ENCODE measurements around the gene PGM1. TPM values are rescaled to one million over a fixed set of nuclear protein-coding genes. Genes with fewer than 3 reads are reported as not detected.
A peak's percentile ranks its signal among the peaks of the same experiment; 100 is the strongest.

Gene PGM1
- total and polyA plus RNA-seq, 2 donors: 52.7 to 61.4 TPM

GRCh38 chr1:63669151-63669961, 76.1 kb downstream of the PGM1 start:
- DNase-seq (ENCODE audit: extremely low spot score): no peak
- Histone ChIP-seq H3K4me3 (ENCODE audit: low read depth, low read length) (no peak overlapping the region), H3K4me1 (ENCODE audit: insufficient read depth) (peaks cover 2% of the 10 kb centered on the region), H3K27ac (ENCODE audit: low read depth) (no peak overlapping the region), H3K36me3 (ENCODE audit: insufficient read depth) (no peaks in the 10 kb centered on the region)
- 87% methylated on average over 15 of the region's 15 CpGs for WGBS

GRCh38 chr1:63670164-63670563, 77.0 kb downstream of the PGM1 start:
- no peaks in the 10 kb centered on the region for H3K4me1 ChIP-seq (ENCODE audit: insufficient read depth)
- no peak overlapping the region for H3K27ac ChIP-seq (ENCODE audit: low read depth)
- WGBS: 94% methylated on average over 5 of the region's 5 CpGs
- no peak overlapping the region for H3K4me3 ChIP-seq (ENCODE audit: low read depth, low read length)
- DNase-seq (ENCODE audit: extremely low spot score): no peak
- no peaks in the 10 kb centered on the region for H3K36me3 ChIP-seq (ENCODE audit: insufficient read depth)

GRCh38 chr1:63671514-63671913, 78.3 kb downstream of the PGM1 start:
- H3K27ac ChIP-seq (ENCODE audit: low read depth): no peak overlapping the region
- DNase-seq (ENCODE audit: extremely low spot score): no peak
- H3K4me3 ChIP-seq (ENCODE audit: low read depth, low read length): no peak overlapping the region
- H3K4me1 ChIP-seq (ENCODE audit: insufficient read depth): no peaks in the 10 kb centered on the region
- no peaks in the 10 kb centered on the region for H3K36me3 ChIP-seq (ENCODE audit: insufficient read depth)
- WGBS: 98% methylated on average over 1 of the region's 1 CpG

- DNase-seq (ENCODE audit: extremely low spot score): peak; percentile 85
- Histone ChIP-seq H3K4me1 (ENCODE audit: insufficient read depth) (no peaks in the 10 kb centered on the region), H3K36me3 (ENCODE audit: insufficient read depth) (no peaks in the 10 kb centered on the region), H3K27ac (ENCODE audit: low read depth) (no peak overlapping the region), H3K4me3 (ENCODE audit: low read depth, low read length) (no peak overlapping the region)
- WGBS: 34% methylated on average over 9 of the region's 9 CpGs
These were observed 81.1 kb downstream of the PGM1 start for GRCh38 chr1:63674238-63674864.

DNA sequence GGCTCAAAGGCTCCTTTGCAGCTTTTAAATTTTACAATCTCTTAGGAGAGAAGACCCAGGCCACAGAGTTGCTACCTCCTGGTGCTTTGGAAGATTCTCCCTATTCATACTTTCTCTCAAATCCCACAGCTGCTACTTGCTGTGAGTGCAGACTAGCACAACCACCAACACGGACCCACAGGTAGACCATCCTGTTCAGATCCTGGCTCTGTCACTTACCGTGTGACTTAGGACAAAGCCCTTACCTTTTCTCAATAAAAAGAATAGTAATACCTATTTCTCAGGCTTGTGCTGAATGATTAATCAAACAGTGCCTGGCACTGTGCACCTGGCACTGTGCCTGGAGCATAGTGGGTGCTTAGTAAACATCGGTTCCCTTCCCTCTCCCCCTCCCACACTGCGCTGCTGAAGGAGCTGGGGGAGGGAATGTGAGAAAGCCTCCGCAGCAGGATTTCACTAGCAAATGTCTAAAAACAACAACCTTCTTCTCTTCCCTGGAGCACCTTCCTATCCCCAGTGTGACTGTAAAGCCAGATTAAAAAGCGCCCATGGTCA, 81.7 kb downstream of the PGM1 start:
- WGBS: 52% methylated on average over 6 of the region's 6 CpGs
- no peak overlapping the region for H3K4me3 ChIP-seq (ENCODE audit: low read depth, low read length)

GRCh38 chr1:63675420-63675931, 82.3 kb downstream of the PGM1 start:
- H3K4me1 ChIP-seq (ENCODE audit: insufficient read depth): no peaks in the 10 kb centered on the region
- no peak overlapping the region for H3K27ac ChIP-seq (ENCODE audit: low read depth)
- H3K36me3 ChIP-seq (ENCODE audit: insufficient read depth): no peaks in the 10 kb centered on the region
- WGBS: 59% methylated on average over 9 of the region's 9 CpGs
- DNase-seq (ENCODE audit: extremely low spot score): peak; percentile 39
- H3K4me3 ChIP-seq (ENCODE audit: low read depth, low read length): no peak overlapping the region

More for the DNA sequence above, 81.7 kb downstream of the PGM1 start:
- DNase-seq (ENCODE audit: extremely low spot score): peak; percentile 14
- H3K27ac ChIP-seq (ENCODE audit: low read depth): no peak overlapping the region
- H3K36me3 ChIP-seq (ENCODE audit: insufficient read depth): no peaks in the 10 kb centered on the region
- no peaks in the 10 kb centered on the region for H3K4me1 ChIP-seq (ENCODE audit: insufficient read depth)

DNA sequence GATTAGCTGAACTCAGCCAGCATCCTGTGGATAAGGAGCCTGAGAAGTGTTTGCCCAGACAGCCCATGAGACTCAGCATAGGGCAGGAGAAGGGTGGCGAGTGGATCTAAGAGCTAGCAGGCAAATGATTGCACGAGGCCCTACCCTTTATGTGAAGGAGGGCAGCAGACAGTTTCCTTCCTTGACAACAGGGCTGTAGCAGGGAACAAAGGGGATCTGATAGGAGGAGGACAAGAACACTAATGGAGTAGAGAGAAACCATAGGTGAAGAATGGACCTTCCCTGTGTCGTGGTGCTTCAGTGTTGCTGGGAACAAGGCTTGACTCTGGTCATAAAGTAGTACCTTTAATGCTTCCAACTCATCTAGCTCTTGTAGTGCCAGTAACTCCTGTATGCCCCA, 84.3 kb downstream of the PGM1 start:
- 95% methylated on average over 3 of the region's 3 CpGs for WGBS
- no peak for DNase-seq (ENCODE audit: extremely low spot score)
- no peak overlapping the region for H3K27ac ChIP-seq (ENCODE audit: low read depth)
- H3K4me3 ChIP-seq (ENCODE audit: low read depth, low read length): no peak overlapping the region
- H3K36me3 ChIP-seq (ENCODE audit: insufficient read depth): no peaks in the 10 kb centered on the region
- no peaks in the 10 kb centered on the region for H3K4me1 ChIP-seq (ENCODE audit: insufficient read depth)

- 76% methylated on average over 1 of the region's 1 CpG for WGBS
- DNase-seq (ENCODE audit: extremely low spot score): no peak
- Histone ChIP-seq H3K36me3 (ENCODE audit: insufficient read depth) (no peaks in the 10 kb centered on the region), H3K4me3 (ENCODE audit: low read depth, low read length) (no peak overlapping the region), H3K27ac (ENCODE audit: low read depth) (no peak overlapping the region), H3K4me1 (ENCODE audit: insufficient read depth) (peaks cover 1% of the 10 kb centered on the region)
These were observed 85.0 kb downstream of the PGM1 start for GRCh38 chr1:63678200-63678599.

DNA sequence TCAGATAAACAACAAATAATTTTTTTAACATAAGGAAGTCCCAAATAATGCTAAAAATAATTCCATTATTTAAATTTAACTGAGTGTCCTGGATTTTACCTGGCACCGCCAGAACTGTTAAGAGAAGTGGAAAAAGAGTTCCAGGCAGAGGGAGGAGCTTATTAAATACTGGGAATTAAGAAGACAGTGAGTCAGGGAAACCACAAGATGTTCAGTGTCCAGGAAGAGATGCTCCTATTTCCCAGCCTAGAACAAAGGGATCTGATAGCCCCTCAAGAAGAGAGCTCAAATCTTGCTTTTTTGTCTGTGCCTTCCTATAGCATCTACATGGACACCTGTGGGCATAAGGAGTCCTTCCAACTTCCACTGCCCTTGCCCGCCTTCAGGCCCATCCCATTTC, 85.9 kb downstream of the PGM1 start:
- peaks cover 1% of the 10 kb centered on the region for H3K4me1 ChIP-seq (ENCODE audit: insufficient read depth)
- DNase-seq (ENCODE audit: extremely low spot score): no peak
- H3K36me3 ChIP-seq (ENCODE audit: insufficient read depth): no peaks in the 10 kb centered on the region
- no peak overlapping the region for H3K27ac ChIP-seq (ENCODE audit: low read depth)
- no peak overlapping the region for H3K4me3 ChIP-seq (ENCODE audit: low read depth, low read length)
- 97% methylated on average over 2 of the region's 2 CpGs for WGBS

DNA sequence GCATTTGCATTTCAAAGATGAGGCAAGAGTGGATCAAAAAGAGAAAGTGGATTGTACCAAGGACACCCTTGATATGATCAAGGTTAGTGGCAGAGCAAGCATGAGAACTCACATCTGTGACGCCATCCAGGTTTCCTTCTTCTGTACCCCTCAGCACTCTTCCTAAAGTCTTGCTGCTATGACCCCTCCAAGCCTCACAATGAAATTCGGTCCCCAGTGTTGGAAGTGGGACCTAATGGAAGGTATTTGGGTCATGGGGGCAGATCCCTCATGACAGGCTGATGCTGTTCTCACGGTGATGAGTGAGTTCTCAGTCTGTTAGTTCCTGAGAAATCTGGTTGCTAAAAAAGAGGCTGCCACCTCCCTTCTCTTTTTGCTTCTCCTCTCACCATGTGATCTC, 86.4 kb downstream of the PGM1 start:
- WGBS: 94% methylated on average over 3 of the region's 3 CpGs

DNA sequence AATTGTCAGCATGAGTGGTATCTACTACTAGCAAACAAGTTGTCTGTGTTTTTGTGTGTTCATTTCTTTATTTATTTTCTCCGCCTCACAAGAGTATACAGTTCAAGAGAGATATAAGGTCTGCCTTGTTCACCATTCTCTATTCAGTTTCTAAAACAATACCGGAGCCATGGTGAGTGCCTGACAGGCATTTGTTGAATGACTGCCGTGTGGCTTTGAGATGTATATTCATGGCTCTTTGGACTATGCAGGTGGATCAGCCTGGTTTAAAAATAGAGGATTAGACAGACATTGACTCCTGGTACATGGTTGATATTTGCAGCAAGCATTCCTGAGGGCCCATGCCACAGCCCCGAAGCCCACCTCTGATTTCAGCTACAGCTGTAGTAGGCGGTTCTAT, 89.7 kb downstream of the PGM1 start:
- DNase-seq (ENCODE audit: extremely low spot score): no peak
- 78% methylated on average over 5 of the region's 5 CpGs for WGBS
- H3K36me3 ChIP-seq (ENCODE audit: insufficient read depth): no peaks in the 10 kb centered on the region
- H3K4me3 ChIP-seq (ENCODE audit: low read depth, low read length): no peak overlapping the region
- H3K27ac ChIP-seq (ENCODE audit: low read depth): no peak overlapping the region
- peaks cover 1% of the 10 kb centered on the region for H3K4me1 ChIP-seq (ENCODE audit: insufficient read depth)

More for the DNA sequence above, 86.4 kb downstream of the PGM1 start:
- peaks cover 1% of the 10 kb centered on the region for H3K4me1 ChIP-seq (ENCODE audit: insufficient read depth)
- H3K4me3 ChIP-seq (ENCODE audit: low read depth, low read length): no peak overlapping the region
- no peaks in the 10 kb centered on the region for H3K36me3 ChIP-seq (ENCODE audit: insufficient read depth)
- DNase-seq (ENCODE audit: extremely low spot score): no peak
- no peak overlapping the region for H3K27ac ChIP-seq (ENCODE audit: low read depth)

- 90% methylated on average over 3 of the region's 3 CpGs for WGBS
- Histone ChIP-seq H3K27ac (ENCODE audit: low read depth) (no peak overlapping the region), H3K36me3 (ENCODE audit: insufficient read depth) (no peaks in the 10 kb centered on the region), H3K4me3 (ENCODE audit: low read depth, low read length) (no peak overlapping the region), H3K4me1 (ENCODE audit: insufficient read depth) (peaks cover 1% of the 10 kb centered on the region)
- no peak for DNase-seq (ENCODE audit: extremely low spot score)
These were observed 90.5 kb downstream of the PGM1 start for GRCh38 chr1:63683759-63684158.

DNA sequence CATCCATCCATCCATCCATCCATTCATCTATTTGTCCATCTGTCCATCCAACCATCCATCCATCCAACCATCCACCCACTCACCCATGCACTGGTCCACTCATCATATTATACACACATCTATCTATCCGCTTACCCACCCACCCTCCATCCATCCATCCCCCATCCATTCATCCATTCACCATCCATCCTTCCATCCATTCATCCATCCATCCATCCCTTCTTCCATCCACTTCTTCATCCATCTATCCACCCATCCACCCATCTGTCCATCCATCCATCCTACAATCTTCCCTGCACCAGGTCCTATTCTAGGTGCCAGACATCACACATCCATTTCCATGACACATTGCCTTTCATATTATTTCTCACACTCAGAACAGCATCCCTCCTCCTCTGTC, 93.5 kb downstream of the PGM1 start:
- no peak overlapping the region for H3K4me3 ChIP-seq (ENCODE audit: low read depth, low read length)
- no peak for DNase-seq (ENCODE audit: extremely low spot score)
- peaks cover 1% of the 10 kb centered on the region for H3K4me1 ChIP-seq (ENCODE audit: insufficient read depth)
- no peak overlapping the region for H3K27ac ChIP-seq (ENCODE audit: low read depth)
- 100% methylated on average over 1 of the region's 1 CpG for WGBS
- H3K36me3 ChIP-seq (ENCODE audit: insufficient read depth): no peaks in the 10 kb centered on the region

Data from urinary bladder (tissue), 4 donors.